Neural crest cell (in vitro differentiated cells): Measurements from ENCODE around the gene ZNF524. TPM values are rescaled to one million over a fixed set of nuclear protein-coding genes. Genes with fewer than 3 reads are reported as not detected.
"Not testable (repeated sequence)": the region's sequence is repeated elsewhere in the genome, so short reads cannot be mapped to it uniquely, and the experiment has no call there.

Experiments
- DNase-seq: peaks from one replicate; pipeline ENCODE4 v3.0.0; 2021; ENCODE audit warnings: low read depth, mixed read lengths, low spot score
- H3K27ac Mint-ChIP-seq: one replicate; pipeline ENCODE4 v1.8.0; 2021; ENCODE audit warnings: mild to moderate bottlenecking, mixed read lengths; ENCODE audit not compliant: unreplicated experiment
- H3K27me3 Mint-ChIP-seq: 2 replicates; pipeline ENCODE4 v1.8.0; 2021; ENCODE audit warnings: low read depth, mild to moderate bottlenecking, mixed read lengths
- H3K36me3 Mint-ChIP-seq: 2 replicates; pipeline ENCODE4 v1.8.0; 2021; ENCODE audit warnings: low read depth, mild to moderate bottlenecking, mixed read lengths
- H3K4me1 Mint-ChIP-seq: 2 replicates; pipeline ENCODE4 v1.8.0; 2021; ENCODE audit warnings: mixed read lengths
- H3K4me3 Mint-ChIP-seq: one replicate; pipeline ENCODE4 v1.8.0; 2021; ENCODE audit warnings: mild to moderate bottlenecking, mixed read lengths
- H3K9me3 Mint-ChIP-seq: 2 replicates; pipeline ENCODE4 v1.8.0; 2021; ENCODE audit warnings: mixed read lengths
- total RNA-seq: library from RNA; stranded (reverse); gene quantifications from 2 replicates; pipeline ENCODE4 v1.2.1, GENCODE V29; 2021
- TF ChIP-seq, protein P1 (sequence below): fragments of 200-600 bp; sonication (generic); conservative IDR thresholded peaks from 2 replicates; pipeline ENCODE4 v1.5.0; 2021; ENCODE audit warnings: antibody characterized with exemption, mild to moderate bottlenecking

The ZNF524 gene
- total RNA-seq, 1 donor from 2014 or later, result 6.1 TPM

- H3K27me3 Mint-ChIP-seq, result no peaks in the 10 kb centered on the region
- peak overlapping the region; percentile 85 for H3K27ac Mint-ChIP-seq
- H3K9me3 Mint-ChIP-seq, result no peaks in the 10 kb centered on the region
- peaks cover 17% of the 10 kb centered on the region for H3K36me3 Mint-ChIP-seq
- peaks cover 24% of the 10 kb centered on the region for H3K4me1 Mint-ChIP-seq
- no peak for DNase-seq
- TF ChIP-seq, protein P1, sequence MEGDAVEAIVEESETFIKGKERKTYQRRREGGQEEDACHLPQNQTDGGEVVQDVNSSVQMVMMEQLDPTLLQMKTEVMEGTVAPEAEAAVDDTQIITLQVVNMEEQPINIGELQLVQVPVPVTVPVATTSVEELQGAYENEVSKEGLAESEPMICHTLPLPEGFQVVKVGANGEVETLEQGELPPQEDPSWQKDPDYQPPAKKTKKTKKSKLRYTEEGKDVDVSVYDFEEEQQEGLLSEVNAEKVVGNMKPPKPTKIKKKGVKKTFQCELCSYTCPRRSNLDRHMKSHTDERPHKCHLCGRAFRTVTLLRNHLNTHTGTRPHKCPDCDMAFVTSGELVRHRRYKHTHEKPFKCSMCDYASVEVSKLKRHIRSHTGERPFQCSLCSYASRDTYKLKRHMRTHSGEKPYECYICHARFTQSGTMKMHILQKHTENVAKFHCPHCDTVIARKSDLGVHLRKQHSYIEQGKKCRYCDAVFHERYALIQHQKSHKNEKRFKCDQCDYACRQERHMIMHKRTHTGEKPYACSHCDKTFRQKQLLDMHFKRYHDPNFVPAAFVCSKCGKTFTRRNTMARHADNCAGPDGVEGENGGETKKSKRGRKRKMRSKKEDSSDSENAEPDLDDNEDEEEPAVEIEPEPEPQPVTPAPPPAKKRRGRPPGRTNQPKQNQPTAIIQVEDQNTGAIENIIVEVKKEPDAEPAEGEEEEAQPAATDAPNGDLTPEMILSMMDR, result no peak
- H3K4me3 Mint-ChIP-seq, result peak overlapping the region; percentile 93
These were observed 20.1 kb upstream of the ZNF524 start for GRCh38 chr19:55579766-55580621.

DNA sequence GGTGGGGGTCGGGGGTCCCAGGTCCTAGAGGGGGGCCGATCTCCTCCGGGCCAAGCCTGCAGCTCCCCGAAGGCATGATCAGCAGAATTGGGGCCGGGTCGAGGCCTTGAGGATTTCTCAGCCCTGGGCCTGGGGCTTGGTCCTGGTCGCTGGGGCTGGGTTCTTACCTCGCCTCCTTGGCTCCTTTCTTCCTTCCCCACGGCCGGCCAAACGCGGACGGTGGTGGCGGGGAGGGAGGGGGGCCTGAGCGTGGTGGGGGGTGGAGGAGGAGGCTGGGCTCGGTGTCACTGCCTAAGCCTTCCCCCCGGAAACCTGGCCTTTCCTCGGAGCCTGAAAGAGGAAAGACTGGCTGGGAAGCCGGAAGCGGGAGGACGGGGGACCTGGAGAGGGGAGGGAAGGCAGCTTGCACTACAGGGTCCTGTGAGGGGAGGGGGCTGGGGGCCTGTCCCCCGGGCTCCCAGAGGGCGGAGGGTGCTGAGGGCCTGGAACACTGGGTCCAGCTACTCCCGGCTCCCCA is 19.4 kb upstream of the ZNF524 start, which contains the start of gene ZNF579:
Gene ZNF579, minus strand, starts transcription at position 221 of the 517 bp plus-strand sequence. CDS start 1,209 bp downstream, outside the sequence.
- Mint-ChIP-seq H3K36me3 (peaks cover 17% of the 10 kb centered on the region), H3K4me1 (peaks cover 30% of the 10 kb centered on the region), H3K4me3 (peak within 1 kb of the TSS; percentile 93), H3K27ac (peak within 1 kb of the TSS; percentile 85), H3K27me3 (no peaks in the 10 kb centered on the region), H3K9me3 (no peaks in the 10 kb centered on the region)
- TF ChIP-seq, protein P1, result no peak
- peak; percentile 85 for DNase-seq

DNA sequence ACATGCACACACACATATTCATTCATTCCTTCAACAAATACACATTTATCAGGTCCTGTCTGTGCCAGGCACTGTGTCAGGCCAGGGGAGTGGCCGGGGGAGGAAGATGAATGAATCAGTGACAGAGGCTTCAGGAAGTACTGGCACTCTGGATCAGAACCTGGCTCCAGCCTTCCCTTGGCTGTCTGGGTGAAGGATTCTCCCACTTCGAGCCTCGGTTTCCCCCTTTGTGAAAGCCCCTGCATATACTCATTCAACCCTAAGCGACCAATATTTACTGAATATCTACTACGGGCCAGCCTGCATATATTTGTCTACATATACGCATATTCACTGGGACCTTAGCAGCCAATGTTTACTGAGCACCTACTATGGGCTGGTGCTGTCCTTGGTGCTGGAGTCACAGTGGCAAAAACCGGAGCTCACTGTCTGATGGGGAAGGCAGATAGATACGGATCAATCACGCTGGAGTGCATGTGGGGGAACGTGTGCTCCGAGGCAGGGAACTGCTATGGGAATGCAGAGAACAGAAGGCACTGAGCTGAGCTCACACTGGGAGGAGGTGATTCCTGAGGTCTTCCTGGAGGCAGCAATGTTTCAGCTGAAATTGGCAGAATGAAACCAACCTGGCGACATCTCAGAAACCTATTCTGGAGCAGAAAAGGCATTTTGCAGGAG is 18.8 kb upstream of the ZNF524 start:
- H3K36me3 Mint-ChIP-seq, result peaks cover 13% of the 10 kb centered on the region
- no peak overlapping the region for H3K27ac Mint-ChIP-seq
- peaks cover 36% of the 10 kb centered on the region for H3K4me1 Mint-ChIP-seq
- H3K9me3 Mint-ChIP-seq, result no peaks in the 10 kb centered on the region
- TF ChIP-seq, protein P1, result no peak
- DNase-seq, result no peak
- no peaks in the 10 kb centered on the region for H3K27me3 Mint-ChIP-seq
- peak overlapping the region; percentile 93 for H3K4me3 Mint-ChIP-seq

GRCh38 chr19:55581823-55582223 is 18.3 kb upstream of the ZNF524 start:
- Mint-ChIP-seq H3K27me3 (no peaks in the 10 kb centered on the region), H3K4me3 (peak overlapping the region; percentile 93), H3K36me3 (peaks cover 11% of the 10 kb centered on the region), H3K27ac (no peak overlapping the region), H3K4me1 (peaks cover 40% of the 10 kb centered on the region), H3K9me3 (no peaks in the 10 kb centered on the region)
- DNase-seq, result no peak
- TF ChIP-seq, protein P1, result no peak

- H3K27ac Mint-ChIP-seq, H3K9me3 Mint-ChIP-seq, H3K36me3 Mint-ChIP-seq, H3K27me3 Mint-ChIP-seq, DNase-seq: not testable (repeated sequence)
- Mint-ChIP-seq H3K4me1 (peaks cover 42% of the 10 kb centered on the region), H3K4me3 (peak overlapping the region; percentile 93)
These were observed 17.8 kb upstream of the ZNF524 start for GRCh38 chr19:55582284-55582683.

DNA sequence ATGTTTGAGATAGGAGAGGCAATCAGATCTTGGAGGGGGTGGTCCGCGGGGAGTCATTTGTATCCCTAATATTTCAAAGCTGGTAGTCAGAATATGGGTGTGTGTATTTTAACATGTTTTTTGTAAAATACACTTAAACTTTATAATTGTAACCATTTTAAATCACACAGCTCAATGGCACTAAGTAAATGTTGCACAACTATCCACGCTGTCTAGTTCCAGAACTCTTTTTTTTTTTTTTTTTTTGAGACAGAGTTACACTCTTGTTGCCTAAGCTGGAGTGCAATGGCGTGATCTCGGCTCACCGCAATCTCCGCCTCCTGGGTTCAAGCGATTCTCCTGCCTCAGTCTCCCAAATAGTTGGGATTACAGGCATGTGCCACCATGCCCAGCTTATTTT is 16.2 kb upstream of the ZNF524 start:
- not testable (repeated sequence) for H3K9me3 Mint-ChIP-seq, H3K36me3 Mint-ChIP-seq, DNase-seq, H3K27ac Mint-ChIP-seq, H3K27me3 Mint-ChIP-seq
- Mint-ChIP-seq H3K4me1 (peaks cover 46% of the 10 kb centered on the region), H3K4me3 (peak overlapping the region; percentile 47)
